HepG2 (cell line): ENCODE data around the gene MRNIP. TPM values are rescaled to one million over a fixed set of nuclear protein-coding genes. Genes with fewer than 3 reads are reported as not detected.

Experiments used
- ATF5 ChIP-seq: sonication (generic); formaldehyde crosslinking; IDR thresholded peaks from 2 replicates; pipeline ENCODE4 v1.4.0; 2020; ENCODE audit warnings: mild to moderate bottlenecking, low read depth, missing genetic modification reagents
- HNRNPK ChIP-seq: fragments of 200-400 bp; formaldehyde crosslinking; IDR thresholded peaks from 2 replicates; pipeline ENCODE4 v1.6.1; 2018; ENCODE audit warnings: low read length, low read depth, moderate library complexity, mild to moderate bottlenecking; ENCODE audit not compliant: poor library complexity, severe bottlenecking
- NCOA1 ChIP-seq: sonication (generic); formaldehyde crosslinking; IDR thresholded peaks from 2 replicates; pipeline ENCODE4 v1.9.0; 2021; ENCODE audit warnings: missing genetic modification reagents
- NFE2L2 ChIP-seq: fragments of 150-350 bp; IDR thresholded peaks from 2 replicates; pipeline ENCODE4 v1.6.1; 2014; ENCODE audit warnings: low read length
- RBM39 ChIP-seq: fragments of 200-400 bp; formaldehyde crosslinking; IDR thresholded peaks from one replicate; pipeline ENCODE4 v1.6.1; 2018; ENCODE audit warnings: antibody characterized with exemption, mild to moderate bottlenecking, low read depth, low read length; ENCODE audit not compliant: poor library complexity, severe bottlenecking
- TMF1 ChIP-seq: sonication (generic); formaldehyde crosslinking; IDR thresholded peaks from 2 replicates; pipeline ENCODE4 v1.8.1; 2022; ENCODE audit warnings: low read depth, missing genetic modification reagents
- TRAFD1 ChIP-seq: sonication (generic); formaldehyde crosslinking; IDR thresholded peaks from 2 replicates; pipeline ENCODE4 v1.5.1; 2020; ENCODE audit warnings: missing genetic modification reagents, mild to moderate bottlenecking, borderline replicate concordance
- ZMYM2 ChIP-seq: sonication (generic); formaldehyde crosslinking; IDR thresholded peaks from 2 replicates; pipeline ENCODE4 v1.8.0; 2022; ENCODE audit warnings: mild to moderate bottlenecking, missing genetic modification reagents
- ZNF234 ChIP-seq: sonication (generic); formaldehyde crosslinking; conservative IDR thresholded peaks from 2 replicates; pipeline ENCODE4 v1.5.1; 2020; ENCODE audit warnings: mild to moderate bottlenecking, missing genetic modification reagents
- ZNF552 ChIP-seq: sonication (generic); formaldehyde crosslinking; IDR thresholded peaks from 2 replicates; pipeline ENCODE4 v1.9.0; 2022; ENCODE audit warnings: missing genetic modification reagents, mild to moderate bottlenecking, borderline replicate concordance
- ZNF557 ChIP-seq: sonication (generic); formaldehyde crosslinking; IDR thresholded peaks from 2 replicates; pipeline ENCODE4 v1.4.0; 2020; ENCODE audit warnings: missing genetic modification reagents
- ZNF740 ChIP-seq: sonication (generic); formaldehyde crosslinking; IDR thresholded peaks from 2 replicates; pipeline ENCODE4 v1.4.0; 2020; ENCODE audit warnings: missing genetic modification reagents
- ZSCAN5A ChIP-seq: sonication (generic); formaldehyde crosslinking; IDR thresholded peaks from 2 replicates; pipeline ENCODE4 v1.8.0; 2022; ENCODE audit warnings: mild to moderate bottlenecking, missing genetic modification reagents, borderline replicate concordance
- polyA plus RNA-seq, 8 experiments: library from polyadenylated mRNA; depleted of rRNA in 3 of 8; stranded (reverse) in 7 of 8; unstranded in 1 of 8; fragments of >200 nt; fragmentation: Illumina TruSeq in 4 of 8; extraction: Trizol in 4 of 8; gene quantifications; 2 replicates each; pipeline versions ENCODE4 v1.2.1 to v1.2.3, GENCODE V29; 2011 to 2016; ENCODE audit warnings: low read depth in 4 of 8, missing spikeins in 1 of 8, mixed read lengths in 1 of 8; ENCODE audit not compliant: insufficient read depth in 1 of 8
- total RNA-seq, 5 experiments: library from RNA; depleted of rRNA; stranded (reverse); fragments of >200 nt; fragmentation: Illumina TruSeq; extraction: Trizol; gene quantifications; 2 replicates each; pipeline ENCODE4 v1.2.3, GENCODE V29; 2016; ENCODE audit warnings: low read depth in 1 of 5
- TF ChIP-seq, protein P1 (sequence below): sonication (generic); formaldehyde crosslinking; IDR thresholded peaks from 2 replicates; pipeline ENCODE4 v1.5.0; 2020; ENCODE audit warnings: missing genetic modification reagents
- TF ChIP-seq, protein P2 (sequence below): IDR thresholded peaks from 2 replicates; pipeline ENCODE4 v1.6.1; 2012; ENCODE audit warnings: inconsistent platforms
- TF ChIP-seq, protein P3 (sequence below): sonication (generic); formaldehyde crosslinking; IDR thresholded peaks from 2 replicates; pipeline ENCODE4 v1.5.0; 2020; ENCODE audit warnings: mild to moderate bottlenecking, missing genetic modification reagents
- TF ChIP-seq, protein P4 (sequence below): sonication (generic); formaldehyde crosslinking; IDR thresholded peaks from 2 replicates; pipeline ENCODE4 v1.5.0; 2020; ENCODE audit warnings: missing genetic modification reagents, mild to moderate bottlenecking, borderline replicate concordance

MRNIP gene
- total and polyA plus RNA-seq, 2 of the 13 experiments (the other 11 are each of a cell fraction or from before 2014, with no cell fraction given), result 15.5 to 34.1 TPM

GRCh38 chr5:179820483-179821297 lies 37.9 kb downstream of the MRNIP start, which contains the start of gene SQSTM1 (continued):
- TF ChIP-seq, protein P1, sequence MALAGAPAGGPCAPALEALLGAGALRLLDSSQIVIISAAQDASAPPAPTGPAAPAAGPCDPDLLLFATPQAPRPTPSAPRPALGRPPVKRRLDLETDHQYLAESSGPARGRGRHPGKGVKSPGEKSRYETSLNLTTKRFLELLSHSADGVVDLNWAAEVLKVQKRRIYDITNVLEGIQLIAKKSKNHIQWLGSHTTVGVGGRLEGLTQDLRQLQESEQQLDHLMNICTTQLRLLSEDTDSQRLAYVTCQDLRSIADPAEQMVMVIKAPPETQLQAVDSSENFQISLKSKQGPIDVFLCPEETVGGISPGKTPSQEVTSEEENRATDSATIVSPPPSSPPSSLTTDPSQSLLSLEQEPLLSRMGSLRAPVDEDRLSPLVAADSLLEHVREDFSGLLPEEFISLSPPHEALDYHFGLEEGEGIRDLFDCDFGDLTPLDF (CRISPR knock-in tag), result no peak
- 0 out of 2 replicates have a peak, but pooled peaks have one; percentile 75 for TF ChIP-seq ZNF234 (CRISPR knock-in tag)
- no peak for TF ChIP-seq TRAFD1 (CRISPR knock-in tag)
- TF ChIP-seq ZMYM2, result no peak
- TF ChIP-seq, protein P2, sequence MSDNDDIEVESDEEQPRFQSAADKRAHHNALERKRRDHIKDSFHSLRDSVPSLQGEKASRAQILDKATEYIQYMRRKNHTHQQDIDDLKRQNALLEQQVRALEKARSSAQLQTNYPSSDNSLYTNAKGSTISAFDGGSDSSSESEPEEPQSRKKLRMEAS, result no peak
- TF ChIP-seq RBM39, result no peak
- no peak; the same call in 1 of the 2 replicates for TF ChIP-seq ZNF740 (CRISPR knock-in tag)
- peak; percentile 65 for TF ChIP-seq NCOA1
- peak; percentile 98 for TF ChIP-seq NFE2L2
- TF ChIP-seq, protein P3, sequence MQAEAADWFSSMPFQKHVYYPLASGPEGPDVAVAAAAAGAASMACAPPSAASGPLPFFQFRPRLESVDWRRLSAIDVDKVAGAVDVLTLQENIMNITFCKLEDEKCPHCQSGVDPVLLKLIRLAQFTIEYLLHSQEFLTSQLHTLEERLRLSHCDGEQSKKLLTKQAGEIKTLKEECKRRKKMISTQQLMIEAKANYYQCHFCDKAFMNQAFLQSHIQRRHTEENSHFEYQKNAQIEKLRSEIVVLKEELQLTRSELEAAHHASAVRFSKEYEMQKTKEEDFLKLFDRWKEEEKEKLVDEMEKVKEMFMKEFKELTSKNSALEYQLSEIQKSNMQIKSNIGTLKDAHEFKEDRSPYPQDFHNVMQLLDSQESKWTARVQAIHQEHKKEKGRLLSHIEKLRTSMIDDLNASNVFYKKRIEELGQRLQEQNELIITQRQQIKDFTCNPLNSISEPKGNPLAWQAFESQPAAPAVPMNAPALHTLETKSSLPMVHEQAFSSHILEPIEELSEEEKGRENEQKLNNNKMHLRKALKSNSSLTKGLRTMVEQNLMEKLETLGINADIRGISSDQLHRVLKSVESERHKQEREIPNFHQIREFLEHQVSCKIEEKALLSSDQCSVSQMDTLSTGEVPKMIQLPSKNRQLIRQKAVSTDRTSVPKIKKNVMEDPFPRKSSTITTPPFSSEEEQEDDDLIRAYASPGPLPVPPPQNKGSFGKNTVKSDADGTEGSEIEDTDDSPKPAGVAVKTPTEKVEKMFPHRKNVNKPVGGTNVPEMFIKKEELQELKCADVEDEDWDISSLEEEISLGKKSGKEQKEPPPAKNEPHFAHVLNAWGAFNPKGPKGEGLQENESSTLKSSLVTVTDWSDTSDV, result no peak
- TF ChIP-seq HNRNPK, result peak; percentile 81
- TF ChIP-seq ZNF552 (CRISPR knock-in tag), result no peak
- 0 out of 2 replicates have a peak, but pooled peaks have one; percentile 51 for TF ChIP-seq ZSCAN5A
- no peak; the same call in 1 of the 2 replicates for TF ChIP-seq TMF1 (CRISPR knock-in tag)
- TF ChIP-seq, protein P4, sequence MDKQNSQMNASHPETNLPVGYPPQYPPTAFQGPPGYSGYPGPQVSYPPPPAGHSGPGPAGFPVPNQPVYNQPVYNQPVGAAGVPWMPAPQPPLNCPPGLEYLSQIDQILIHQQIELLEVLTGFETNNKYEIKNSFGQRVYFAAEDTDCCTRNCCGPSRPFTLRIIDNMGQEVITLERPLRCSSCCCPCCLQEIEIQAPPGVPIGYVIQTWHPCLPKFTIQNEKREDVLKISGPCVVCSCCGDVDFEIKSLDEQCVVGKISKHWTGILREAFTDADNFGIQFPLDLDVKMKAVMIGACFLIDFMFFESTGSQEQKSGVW, result no peak
- 0 out of 2 replicates have a peak, but pooled peaks have one; percentile 57 for TF ChIP-seq ZNF557 (CRISPR knock-in tag)
- no peak for TF ChIP-seq ATF5 (CRISPR knock-in tag)
